Measurements from ENCODE around the gene SPANXA2. TPM values are rescaled to one million over a fixed set of nuclear protein-coding genes. Genes with fewer than 3 reads are reported as not detected.
"Not testable (repeated sequence)": the region's sequence is repeated elsewhere in the genome, so short reads cannot be mapped to it uniquely, and the experiment has no call there.

SPANXA2 gene
- polyA plus RNA-seq (2013) = not detected in 2 replicates

DNA sequence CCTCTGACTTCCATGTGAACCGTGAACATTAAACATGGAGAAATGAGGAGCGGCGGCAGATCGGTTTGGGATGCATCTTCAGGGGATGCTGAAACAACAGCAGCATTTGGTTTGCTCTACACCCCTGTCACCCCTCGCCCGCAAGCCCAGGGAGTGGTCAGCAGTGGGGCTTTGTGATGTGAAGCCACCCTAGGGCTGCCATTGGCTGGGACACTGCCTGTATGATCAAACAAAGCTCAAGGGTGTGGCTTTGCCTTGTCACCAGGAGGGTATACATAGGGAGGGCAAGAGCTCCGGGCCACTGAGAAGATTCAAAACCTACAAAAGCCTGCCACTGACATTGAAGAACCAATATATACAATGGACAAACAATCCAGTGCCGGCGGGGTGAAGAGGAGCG is at the start of gene SPANXA2:
SPANXA2 (plus strand) TSS at position 301 of the 400 bp plus-strand sequence; CDS start at position 361, 60 bp downstream.
- not testable (repeated sequence) for H2AFZ ChIP-seq (ENCODE audit: insufficient read depth, low read length, poor library complexity); H3K4me3 ChIP-seq (ENCODE audit: low read depth, low read length); H3K36me3 ChIP-seq (ENCODE audit: control insufficient read depth in 1 of 2, insufficient read depth in 2 of 2, low read length in 2 of 2); H2BK12ac ChIP-seq (ENCODE audit: low read length); H3K4me2 ChIP-seq (ENCODE audit: low read length); H3K23ac ChIP-seq (ENCODE audit: low read length); H3K14ac ChIP-seq (ENCODE audit: low read length); H3K79me1 ChIP-seq (ENCODE audit: low read length); H3K27me3 ChIP-seq (ENCODE audit: insufficient read depth, low read length); H3K18ac ChIP-seq (ENCODE audit: low read length); H4K12ac ChIP-seq (ENCODE audit: low read depth, low read length); H3K79me2 ChIP-seq (ENCODE audit: control insufficient read depth, insufficient read depth, low read length, poor library complexity); H3K4me1 ChIP-seq (ENCODE audit: control insufficient read depth in 1 of 2, insufficient read depth in 2 of 2, low read length in 2 of 2); DNase-seq; H3K27ac ChIP-seq (ENCODE audit: low read depth, low read length); H4K8ac ChIP-seq (ENCODE audit: low read depth, low read length); H3K4ac ChIP-seq (ENCODE audit: low read depth, low read length); H2BK5ac ChIP-seq (ENCODE audit: low read depth, low read length, poor library complexity); H4K91ac ChIP-seq (ENCODE audit: low read depth, low read length); H2AK5ac ChIP-seq (ENCODE audit: low read length); H3K9me3 ChIP-seq (ENCODE audit: insufficient read depth, low read depth, low read length); H3K9ac ChIP-seq (ENCODE audit: low read length); H2BK120ac ChIP-seq (ENCODE audit: insufficient read depth, low read length, poor library complexity)
- WGBS (ENCODE audit: extremely low coverage, insufficient coverage, insufficient read length) = no CpG with 5 or more reads among the region's 10 CpGs

- H2BK5ac ChIP-seq (ENCODE audit: low read depth, low read length, poor library complexity); H3K79me1 ChIP-seq (ENCODE audit: low read length); H3K79me2 ChIP-seq (ENCODE audit: control insufficient read depth, insufficient read depth, low read length, poor library complexity); H3K4me1 ChIP-seq (ENCODE audit: control insufficient read depth in 1 of 2, insufficient read depth in 2 of 2, low read length in 2 of 2); H3K14ac ChIP-seq (ENCODE audit: low read length); H3K4ac ChIP-seq (ENCODE audit: low read depth, low read length); H3K4me2 ChIP-seq (ENCODE audit: low read length); H3K36me3 ChIP-seq (ENCODE audit: control insufficient read depth in 1 of 2, insufficient read depth in 2 of 2, low read length in 2 of 2); H3K9ac ChIP-seq (ENCODE audit: low read length); DNase-seq; H2AFZ ChIP-seq (ENCODE audit: insufficient read depth, low read length, poor library complexity); H3K27me3 ChIP-seq (ENCODE audit: insufficient read depth, low read length); H4K8ac ChIP-seq (ENCODE audit: low read depth, low read length); H2BK120ac ChIP-seq (ENCODE audit: insufficient read depth, low read length, poor library complexity); H3K4me3 ChIP-seq (ENCODE audit: low read depth, low read length); H4K12ac ChIP-seq (ENCODE audit: low read depth, low read length); H2BK12ac ChIP-seq (ENCODE audit: low read length); H2AK5ac ChIP-seq (ENCODE audit: low read length); H3K23ac ChIP-seq (ENCODE audit: low read length); H3K18ac ChIP-seq (ENCODE audit: low read length); H3K9me3 ChIP-seq (ENCODE audit: insufficient read depth, low read depth, low read length); H4K91ac ChIP-seq (ENCODE audit: low read depth, low read length); H3K27ac ChIP-seq (ENCODE audit: low read depth, low read length): not testable (repeated sequence)
- no CpG with 5 or more reads among the region's 16 CpGs for WGBS (ENCODE audit: extremely low coverage, insufficient coverage, insufficient read length)
Measured at GRCh38 chrX:141542551-141542950, 47.0 kb upstream of the SPANXA2 start.

DNA sequence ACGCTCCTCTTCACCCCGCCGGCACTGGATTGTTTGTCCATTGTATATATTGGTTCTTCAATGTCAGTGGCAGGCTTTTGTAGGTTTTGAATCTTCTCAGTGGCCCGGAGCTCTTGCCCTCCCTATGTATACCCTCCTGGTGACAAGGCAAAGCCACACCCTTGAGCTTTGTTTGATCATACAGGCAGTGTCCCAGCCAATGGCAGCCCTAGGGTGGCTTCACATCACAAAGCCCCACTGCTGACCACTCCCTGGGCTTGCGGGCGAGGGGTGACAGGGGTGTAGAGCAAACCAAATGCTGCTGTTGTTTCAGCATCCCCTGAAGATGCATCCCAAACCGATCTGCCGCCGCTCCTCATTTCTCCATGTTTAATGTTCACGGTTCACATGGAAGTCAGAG is 4.9 kb upstream of the SPANXA2 start, which contains the start of gene SPANXA1:
SPANXA1 (minus strand) TSS at position 101 of the 400 bp plus-strand sequence; CDS start at position 41, 60 bp downstream.
- not testable (repeated sequence) for H3K4ac ChIP-seq (ENCODE audit: low read depth, low read length); H4K12ac ChIP-seq (ENCODE audit: low read depth, low read length); H4K8ac ChIP-seq (ENCODE audit: low read depth, low read length); H3K4me2 ChIP-seq (ENCODE audit: low read length); H3K4me1 ChIP-seq (ENCODE audit: control insufficient read depth in 1 of 2, insufficient read depth in 2 of 2, low read length in 2 of 2); H3K18ac ChIP-seq (ENCODE audit: low read length); H3K9me3 ChIP-seq (ENCODE audit: insufficient read depth, low read depth, low read length); H3K23ac ChIP-seq (ENCODE audit: low read length); H3K4me3 ChIP-seq (ENCODE audit: low read depth, low read length); H3K36me3 ChIP-seq (ENCODE audit: control insufficient read depth in 1 of 2, insufficient read depth in 2 of 2, low read length in 2 of 2); H2BK12ac ChIP-seq (ENCODE audit: low read length); H2AFZ ChIP-seq (ENCODE audit: insufficient read depth, low read length, poor library complexity); DNase-seq; H3K27ac ChIP-seq (ENCODE audit: low read depth, low read length); H3K9ac ChIP-seq (ENCODE audit: low read length); H4K91ac ChIP-seq (ENCODE audit: low read depth, low read length); H3K27me3 ChIP-seq (ENCODE audit: insufficient read depth, low read length); H2AK5ac ChIP-seq (ENCODE audit: low read length); H3K79me2 ChIP-seq (ENCODE audit: control insufficient read depth, insufficient read depth, low read length, poor library complexity); H3K79me1 ChIP-seq (ENCODE audit: low read length); H2BK5ac ChIP-seq (ENCODE audit: low read depth, low read length, poor library complexity); H3K14ac ChIP-seq (ENCODE audit: low read length); H2BK120ac ChIP-seq (ENCODE audit: insufficient read depth, low read length, poor library complexity)
- WGBS (ENCODE audit: extremely low coverage, insufficient coverage, insufficient read length) = no CpG with 5 or more reads among the region's 10 CpGs

DNA sequence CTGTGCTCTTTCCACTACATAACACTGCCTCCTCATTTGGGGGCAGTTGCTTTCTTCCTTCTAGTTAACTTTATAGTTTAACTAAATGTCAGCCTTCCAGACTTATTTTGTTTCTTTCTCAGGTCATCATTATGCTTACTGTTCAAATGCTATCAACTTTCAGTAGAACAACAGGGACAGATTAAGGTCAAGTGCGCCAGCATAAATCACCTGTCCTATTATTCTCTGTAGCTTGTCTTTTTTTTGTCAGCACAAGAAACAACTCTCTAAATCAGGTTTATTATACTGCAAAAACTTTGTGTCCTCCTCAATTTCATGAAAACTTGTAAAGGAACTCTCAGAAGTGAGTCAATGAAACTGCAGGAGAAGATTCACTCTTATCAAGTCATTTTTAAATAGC is 19.6 kb downstream of the SPANXA2 start:
- no peaks in the 10 kb centered on the region for H3K4me1 ChIP-seq (ENCODE audit: control insufficient read depth in 1 of 2, insufficient read depth in 2 of 2, low read length in 2 of 2)
- no peak for DNase-seq
- no peaks in the 10 kb centered on the region for H3K9me3 ChIP-seq (ENCODE audit: insufficient read depth, low read depth, low read length)
- H4K91ac ChIP-seq (ENCODE audit: low read depth, low read length) = no peak overlapping the region
- H2BK5ac ChIP-seq (ENCODE audit: low read depth, low read length, poor library complexity) = no peak overlapping the region
- H2AK5ac ChIP-seq (ENCODE audit: low read length) = no peak overlapping the region
- no peaks in the 10 kb centered on the region for H3K36me3 ChIP-seq (ENCODE audit: control insufficient read depth in 1 of 2, insufficient read depth in 2 of 2, low read length in 2 of 2)
- H2AFZ ChIP-seq (ENCODE audit: insufficient read depth, low read length, poor library complexity) = no peak overlapping the region
- H3K27ac ChIP-seq (ENCODE audit: low read depth, low read length) = no peak overlapping the region
- no peak overlapping the region for H4K8ac ChIP-seq (ENCODE audit: low read depth, low read length)
- no peak overlapping the region for H4K12ac ChIP-seq (ENCODE audit: low read depth, low read length)
- no peak overlapping the region for H3K14ac ChIP-seq (ENCODE audit: low read length)
- H3K27me3 ChIP-seq (ENCODE audit: insufficient read depth, low read length) = no peaks in the 10 kb centered on the region
- no peak overlapping the region for H3K23ac ChIP-seq (ENCODE audit: low read length)
- H3K9ac ChIP-seq (ENCODE audit: low read length) = no peak overlapping the region
- H3K79me2 ChIP-seq (ENCODE audit: control insufficient read depth, insufficient read depth, low read length, poor library complexity) = no peaks in the 10 kb centered on the region
- H3K4me3 ChIP-seq (ENCODE audit: low read depth, low read length) = no peak overlapping the region
- H2BK12ac ChIP-seq (ENCODE audit: low read length) = no peak overlapping the region
- H3K18ac ChIP-seq (ENCODE audit: low read length) = no peak overlapping the region
- H2BK120ac ChIP-seq (ENCODE audit: insufficient read depth, low read length, poor library complexity) = no peak overlapping the region
- no peak overlapping the region for H3K4me2 ChIP-seq (ENCODE audit: low read length)
- no CpG with 5 or more reads among the region's 1 CpG for WGBS (ENCODE audit: extremely low coverage, insufficient coverage, insufficient read length)
- no peaks in the 10 kb centered on the region for H3K79me1 ChIP-seq (ENCODE audit: low read length)
- H3K4ac ChIP-seq (ENCODE audit: low read depth, low read length) = no peak overlapping the region
